GM23338 (cell line): ENCODE measurements around the gene ACOX1.

Source experiments
- POLR2AphosphoS5 ChIP-seq: IDR thresholded peaks from 2 replicates; pipeline ENCODE4 v1.6.1; 2016; ENCODE audit warnings: antibody characterized with exemption, low read depth
- REST ChIP-seq: IDR thresholded peaks from one replicate; pipeline ENCODE4 v1.6.1; 2018; ENCODE audit warnings: antibody characterized with exemption; ENCODE audit not compliant: unreplicated experiment
- TF ChIP-seq, protein P1 (sequence below), 2 experiments: fragments of 200-600 bp in 1 of 2; sonication (generic) in 1 of 2; conservative IDR thresholded peaks; 2 replicates each; pipeline versions ENCODE4 v1.5.1 to v1.6.1; 2016 to 2017; ENCODE audit warnings: antibody characterized with exemption in 2 of 2, low read depth in 2 of 2, mild to moderate bottlenecking in 2 of 2, moderate library complexity in 1 of 2

- TF ChIP-seq, protein P1, sequence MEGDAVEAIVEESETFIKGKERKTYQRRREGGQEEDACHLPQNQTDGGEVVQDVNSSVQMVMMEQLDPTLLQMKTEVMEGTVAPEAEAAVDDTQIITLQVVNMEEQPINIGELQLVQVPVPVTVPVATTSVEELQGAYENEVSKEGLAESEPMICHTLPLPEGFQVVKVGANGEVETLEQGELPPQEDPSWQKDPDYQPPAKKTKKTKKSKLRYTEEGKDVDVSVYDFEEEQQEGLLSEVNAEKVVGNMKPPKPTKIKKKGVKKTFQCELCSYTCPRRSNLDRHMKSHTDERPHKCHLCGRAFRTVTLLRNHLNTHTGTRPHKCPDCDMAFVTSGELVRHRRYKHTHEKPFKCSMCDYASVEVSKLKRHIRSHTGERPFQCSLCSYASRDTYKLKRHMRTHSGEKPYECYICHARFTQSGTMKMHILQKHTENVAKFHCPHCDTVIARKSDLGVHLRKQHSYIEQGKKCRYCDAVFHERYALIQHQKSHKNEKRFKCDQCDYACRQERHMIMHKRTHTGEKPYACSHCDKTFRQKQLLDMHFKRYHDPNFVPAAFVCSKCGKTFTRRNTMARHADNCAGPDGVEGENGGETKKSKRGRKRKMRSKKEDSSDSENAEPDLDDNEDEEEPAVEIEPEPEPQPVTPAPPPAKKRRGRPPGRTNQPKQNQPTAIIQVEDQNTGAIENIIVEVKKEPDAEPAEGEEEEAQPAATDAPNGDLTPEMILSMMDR (conservative IDR thresholded peaks at IDR 0.05; ENCODE audit: low read depth in 2 of 2), result no peak
- TF ChIP-seq POLR2AphosphoS5, result no peak
- no peak for TF ChIP-seq REST
These were observed 19.4 kb upstream of the ACOX1 start for GRCh38 chr17:75998327-75998795.
